Measurements from ENCODE around the gene DGKI.
A peak's percentile ranks its signal among the peaks of the same experiment; 100 is the strongest.

The DGKI gene

DNA sequence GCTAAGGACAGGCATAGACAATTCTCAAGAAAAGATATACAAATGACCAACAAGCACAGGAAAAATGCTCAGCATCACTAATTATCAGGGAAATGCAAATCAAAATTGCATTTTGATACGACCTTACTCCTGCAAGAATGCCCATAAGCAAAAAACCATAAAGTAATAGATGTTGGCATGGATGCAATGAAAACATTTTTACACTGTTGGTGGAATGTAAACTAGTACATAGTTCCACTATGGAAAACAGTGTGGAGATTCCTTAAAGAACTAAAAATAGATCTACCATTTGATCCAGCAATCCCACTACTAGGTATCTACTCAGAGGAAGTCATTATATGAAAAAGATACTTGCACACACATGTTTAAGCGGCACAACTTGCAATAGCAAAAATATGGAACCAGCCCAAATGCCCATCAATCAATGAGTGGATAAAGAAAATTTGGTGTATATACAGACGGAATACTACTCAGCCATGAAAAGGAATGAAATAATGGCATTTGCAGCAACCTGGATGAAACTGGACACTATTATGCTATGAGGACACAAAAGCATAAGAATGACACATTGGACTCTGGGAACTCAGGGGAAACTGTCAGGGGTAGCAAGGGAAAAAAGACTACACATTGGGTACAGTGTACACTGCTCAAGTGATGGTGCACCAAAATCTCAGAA lies 59.3 kb downstream of the DGKI start:
- DNase-seq, result no peak

DNA sequence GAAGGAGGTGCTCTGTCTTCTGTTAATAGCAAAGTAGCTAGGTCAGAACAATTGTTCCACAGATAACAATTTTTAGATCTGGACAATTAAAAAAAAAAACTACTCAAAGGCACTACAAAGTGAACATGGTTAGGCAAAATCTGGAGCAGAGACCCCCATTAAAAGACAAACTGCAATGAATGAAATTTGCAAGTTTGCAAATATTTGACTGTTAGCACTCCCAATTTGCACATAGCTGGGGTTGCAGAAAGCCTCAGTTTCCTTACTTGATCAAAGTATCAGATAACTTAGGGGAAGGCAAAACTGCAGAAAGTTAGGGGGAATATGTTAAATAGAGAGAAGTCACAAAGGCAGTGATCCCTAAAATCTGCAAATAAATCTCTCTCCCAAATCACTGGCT lies 68.3 kb downstream of the DGKI start:
- DNase-seq, result no peak

DNA sequence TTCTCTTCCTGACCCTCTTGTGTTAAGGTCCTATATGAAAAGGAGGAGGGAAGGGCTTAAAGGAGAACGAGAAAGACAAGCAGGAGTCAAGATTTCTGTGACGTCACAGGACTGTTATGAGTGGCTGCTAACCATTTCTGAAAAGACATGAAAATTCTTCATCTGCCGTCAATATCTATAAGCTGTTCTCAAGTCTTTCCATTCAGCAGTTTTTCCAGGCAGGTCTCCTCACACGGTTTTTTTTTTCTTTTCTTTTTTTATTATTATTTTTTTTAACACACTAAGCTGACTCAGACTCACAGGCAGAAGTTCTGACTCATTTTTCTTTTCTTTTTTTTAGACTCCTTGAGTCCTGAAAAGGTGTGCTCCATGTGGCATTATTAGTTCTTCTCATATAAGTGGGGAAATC lies 72.0 kb downstream of the DGKI start:
- no peak for DNase-seq

- DNase-seq, result peak; percentile 96
Observed at GRCh38 chr7:137772748-137773147, 74.0 kb downstream of the DGKI start.

DNA sequence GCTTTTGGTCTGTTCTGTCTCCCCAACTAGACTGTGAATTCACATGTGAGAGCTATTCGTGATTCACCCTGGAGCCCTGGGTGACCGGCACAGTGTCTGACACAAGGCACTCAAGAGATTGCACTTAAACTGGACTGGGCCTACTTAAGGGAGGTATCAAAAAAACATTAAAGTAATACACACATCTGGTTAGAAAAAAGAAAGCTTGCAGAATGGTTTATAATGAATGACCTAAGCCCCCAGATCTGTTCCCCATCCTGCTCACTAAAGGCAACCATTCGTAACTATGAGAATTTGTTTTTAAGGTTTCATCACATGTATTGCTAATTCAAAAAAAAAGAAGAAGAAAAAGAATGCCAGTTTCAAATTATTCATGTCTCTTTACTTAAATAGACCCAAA lies 74.5 kb downstream of the DGKI start:
- DNase-seq, result peak; percentile 84

- peak; percentile 76 for DNase-seq
Observed at GRCh38 chr7:137771679-137772078, 75.1 kb downstream of the DGKI start.

GRCh38 chr7:137771273-137771672 lies 75.5 kb downstream of the DGKI start:
- DNase-seq, result peak; percentile 14

GRCh38 chr7:137768366-137768765 lies 78.4 kb downstream of the DGKI start:
- no peak for DNase-seq

DNA sequence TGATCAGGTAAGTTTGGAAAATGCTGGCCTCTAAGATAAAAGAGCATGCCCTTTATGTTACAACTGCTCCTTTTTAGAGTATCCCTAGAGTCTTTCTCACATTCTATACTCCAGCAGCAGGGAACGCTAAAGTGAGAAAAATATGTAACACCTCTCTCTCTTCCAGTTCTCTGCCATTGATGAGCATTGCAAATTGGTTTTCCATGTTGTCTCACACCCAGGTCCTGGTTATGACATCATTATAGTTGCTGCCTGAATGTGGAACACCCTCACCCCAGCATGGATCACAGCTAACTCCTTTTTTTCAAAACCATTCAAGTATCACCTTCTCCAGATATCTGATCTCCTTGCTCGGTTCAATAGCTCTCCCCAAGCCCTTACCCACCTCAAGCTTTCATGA lies 84.4 kb downstream of the DGKI start:
- no peak for DNase-seq

DNA sequence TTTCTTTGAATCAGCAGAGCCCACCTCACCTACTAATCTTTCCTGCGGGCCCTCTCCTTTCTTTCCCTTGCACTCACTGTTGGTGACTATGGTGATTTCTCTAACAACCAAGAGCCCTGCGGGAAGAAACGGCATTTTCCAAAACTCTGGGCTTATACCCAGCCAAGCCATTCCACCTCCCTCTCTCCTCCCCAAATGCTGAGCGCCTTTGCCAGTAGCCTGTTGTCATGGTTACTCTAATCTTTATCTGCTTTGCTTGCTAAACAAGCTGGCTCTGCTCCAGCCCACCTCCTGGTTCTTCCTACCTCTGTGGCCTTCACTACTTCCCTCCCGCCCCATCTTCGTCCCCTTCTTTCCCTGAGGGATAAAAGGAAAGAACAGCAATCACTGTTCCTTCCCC lies 86.7 kb downstream of the DGKI start:
- DNase-seq, result no peak

DNA sequence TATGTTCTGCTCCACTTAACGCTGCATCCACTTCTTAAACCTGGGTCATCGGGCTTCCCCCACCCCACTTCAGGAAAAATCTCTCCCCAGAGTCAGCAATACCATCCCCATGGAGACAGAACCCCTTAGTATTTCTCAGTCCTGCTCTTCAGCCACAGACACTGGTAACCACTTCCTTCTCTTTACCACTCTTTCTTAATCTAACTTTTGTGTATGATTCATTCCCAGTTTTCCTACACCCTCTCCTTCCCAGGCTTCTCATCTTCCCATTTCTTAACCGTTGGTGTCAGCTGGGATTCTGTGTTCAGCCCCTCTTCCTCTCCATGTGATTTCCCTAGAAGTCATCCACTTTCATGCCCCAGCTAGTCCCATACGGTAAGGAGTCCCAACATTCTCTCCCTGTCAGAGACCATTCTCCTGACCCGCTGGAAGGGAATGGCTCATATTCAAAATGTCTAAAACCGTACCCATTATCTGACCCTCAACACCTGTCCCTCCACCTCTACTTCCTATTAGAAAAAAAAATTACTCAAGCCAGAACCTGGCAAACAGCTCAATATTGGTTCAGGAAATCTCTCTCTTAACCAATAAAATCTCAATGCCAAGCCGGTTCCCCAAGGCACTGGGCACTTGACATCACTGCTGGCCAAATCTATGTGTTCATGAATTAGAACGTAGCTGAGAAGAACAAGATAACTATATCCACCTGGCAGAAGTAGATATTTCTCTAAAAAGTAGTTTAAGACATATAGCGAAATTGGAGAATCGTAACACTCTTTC lies 89.4 kb downstream of the DGKI start:
- peak; percentile 75 for DNase-seq

DNA sequence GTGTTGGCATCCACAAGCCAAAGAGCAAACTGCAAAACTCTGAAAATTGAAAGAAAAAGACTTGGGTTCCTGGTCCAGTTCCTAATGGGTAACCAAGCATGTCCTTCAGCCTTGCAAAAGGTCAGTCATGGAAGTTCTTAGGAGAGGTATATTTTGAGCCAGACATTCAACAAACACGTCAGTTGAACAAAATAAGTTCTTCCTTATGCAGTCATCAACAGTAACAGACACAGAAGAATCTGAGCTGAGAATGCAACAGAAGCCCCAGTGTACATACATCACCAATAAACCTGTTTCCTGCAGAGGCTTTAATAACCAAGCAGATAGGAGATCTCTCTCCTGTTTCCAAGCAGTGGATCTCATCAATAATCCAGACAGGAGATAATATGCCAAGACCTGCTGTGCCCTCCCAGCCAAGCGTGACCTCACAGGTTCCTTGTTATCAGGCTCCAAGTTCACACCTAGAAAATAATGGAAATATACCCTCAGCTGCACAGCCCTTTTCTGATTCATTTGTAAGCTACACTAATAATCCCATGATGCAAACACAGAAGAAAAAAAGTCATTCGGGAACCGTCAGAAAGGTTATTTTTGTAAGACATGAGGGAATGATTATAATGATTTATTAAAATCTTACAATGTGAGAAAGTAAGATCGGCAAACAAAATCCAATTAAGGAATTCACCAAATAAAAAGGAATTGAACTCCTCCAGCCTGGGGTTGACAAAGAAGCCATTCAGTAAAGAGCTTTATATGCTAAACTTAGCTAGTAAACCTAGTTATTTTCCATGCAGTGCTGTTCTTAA lies 90.7 kb downstream of the DGKI start:
- DNase-seq, result peak; percentile 30

DNA sequence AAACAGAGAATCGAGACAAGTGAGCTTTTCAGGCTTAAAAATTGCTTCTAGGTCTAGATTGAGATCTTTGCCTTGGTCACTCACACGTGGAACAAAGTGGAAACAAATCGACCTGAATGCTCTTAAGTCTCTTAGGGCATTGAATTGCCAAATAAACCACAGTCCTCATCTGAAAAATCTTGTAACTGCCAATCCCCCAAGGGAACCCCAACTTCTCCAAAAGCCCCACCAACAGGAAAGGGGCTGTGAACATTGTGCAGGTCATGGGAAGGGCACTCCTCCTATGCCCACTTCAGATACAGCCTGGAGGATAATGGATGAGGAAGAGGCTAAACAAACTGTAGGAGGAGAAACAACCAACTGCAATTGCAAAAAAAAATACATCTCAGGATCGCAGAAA lies 91.3 kb downstream of the DGKI start:
- DNase-seq, result peak; percentile 55

DNA sequence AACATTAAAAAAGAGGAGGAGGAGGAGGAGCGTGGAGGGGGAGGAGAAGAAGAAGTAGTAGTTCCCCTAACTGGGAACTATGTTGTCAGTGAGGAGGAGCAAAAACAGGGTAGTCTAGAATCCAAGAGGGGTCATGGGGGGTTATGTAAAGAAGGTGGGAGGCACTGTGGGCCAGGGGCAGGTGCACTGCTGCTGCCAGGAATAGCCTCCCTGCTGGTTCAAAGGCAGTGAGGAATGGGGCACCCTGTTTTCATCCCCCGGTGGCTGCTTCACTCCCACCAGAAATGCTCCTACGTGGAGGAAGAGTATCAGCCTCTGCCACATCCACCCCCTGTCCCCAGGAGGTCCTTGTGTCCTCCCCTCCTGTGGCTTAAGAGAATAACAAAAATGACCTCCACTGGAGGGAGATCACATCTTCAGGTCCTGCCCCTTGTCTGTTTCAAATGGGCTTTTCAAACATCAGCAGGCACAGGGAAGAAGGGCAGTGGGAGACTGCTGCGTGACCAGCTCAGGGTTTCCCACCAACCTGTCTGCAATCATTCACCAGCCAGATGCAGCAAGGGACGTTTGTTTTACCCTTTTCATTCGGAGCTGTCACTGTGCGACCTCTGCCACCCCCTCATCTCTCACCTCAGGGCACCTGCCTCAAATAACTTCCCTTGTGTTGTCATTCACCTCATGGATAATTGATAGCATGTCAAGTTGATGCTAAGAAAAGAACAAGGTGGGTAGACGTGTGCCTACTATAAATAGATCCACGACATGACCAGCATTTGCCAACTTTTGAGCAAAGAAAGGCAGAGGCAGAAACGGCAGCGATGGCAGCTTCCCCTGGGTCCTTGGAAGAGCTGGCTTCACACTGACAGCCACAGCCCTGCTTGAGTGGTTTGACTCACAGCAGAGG lies 92.6 kb downstream of the DGKI start:
- peak; percentile 58 for DNase-seq

DNA sequence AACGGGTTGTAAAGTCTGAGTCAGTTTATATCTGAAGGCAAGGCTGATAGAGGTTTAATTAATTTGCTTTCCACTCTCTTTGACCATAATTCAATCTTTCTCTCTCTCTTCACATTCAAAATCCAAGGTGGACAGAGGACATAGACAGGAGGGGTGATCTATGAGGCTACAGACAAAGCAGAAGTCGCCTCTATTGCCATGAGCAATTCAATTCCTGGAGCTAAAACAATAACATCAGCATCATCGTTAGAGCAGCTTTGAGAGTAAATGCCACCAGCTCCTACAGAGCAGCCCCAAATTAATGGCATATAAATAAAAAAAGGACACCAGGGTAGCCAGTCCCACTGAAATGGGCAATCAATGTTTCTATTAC lies 93.2 kb downstream of the DGKI start:
- no peak for DNase-seq

- no peak for DNase-seq
Observed at GRCh38 chr7:137753067-137753466, 93.7 kb downstream of the DGKI start.

DNA sequence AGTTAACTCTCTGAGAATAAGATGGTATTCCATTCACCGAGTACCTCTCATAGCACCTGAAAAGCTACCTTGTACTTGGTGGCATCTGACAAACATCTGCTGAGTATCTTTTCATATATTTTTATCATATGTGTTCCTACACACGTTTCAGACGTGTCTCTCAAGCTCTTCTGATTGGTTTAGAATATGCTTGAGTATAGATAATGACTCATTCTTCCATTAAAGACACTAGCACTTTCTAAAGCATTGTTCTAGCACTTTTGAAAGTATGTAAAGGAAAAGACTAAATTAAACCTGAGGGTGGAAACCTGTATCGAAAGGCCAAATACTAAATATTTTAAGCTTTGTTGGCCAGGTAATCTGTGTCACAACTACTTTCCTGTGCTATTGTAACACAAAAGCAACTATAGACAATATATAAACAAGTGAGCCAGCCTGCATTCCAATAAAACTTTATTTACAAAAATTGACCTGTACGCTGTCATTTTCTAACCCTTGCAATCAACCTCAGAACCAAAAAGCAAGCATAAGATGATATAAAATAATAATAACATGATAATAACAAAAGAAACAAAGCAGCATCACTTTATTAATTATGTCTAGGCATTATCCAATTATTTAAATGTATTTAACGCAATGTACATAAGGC lies 95.3 kb downstream of the DGKI start:
- DNase-seq, result no peak

DNA sequence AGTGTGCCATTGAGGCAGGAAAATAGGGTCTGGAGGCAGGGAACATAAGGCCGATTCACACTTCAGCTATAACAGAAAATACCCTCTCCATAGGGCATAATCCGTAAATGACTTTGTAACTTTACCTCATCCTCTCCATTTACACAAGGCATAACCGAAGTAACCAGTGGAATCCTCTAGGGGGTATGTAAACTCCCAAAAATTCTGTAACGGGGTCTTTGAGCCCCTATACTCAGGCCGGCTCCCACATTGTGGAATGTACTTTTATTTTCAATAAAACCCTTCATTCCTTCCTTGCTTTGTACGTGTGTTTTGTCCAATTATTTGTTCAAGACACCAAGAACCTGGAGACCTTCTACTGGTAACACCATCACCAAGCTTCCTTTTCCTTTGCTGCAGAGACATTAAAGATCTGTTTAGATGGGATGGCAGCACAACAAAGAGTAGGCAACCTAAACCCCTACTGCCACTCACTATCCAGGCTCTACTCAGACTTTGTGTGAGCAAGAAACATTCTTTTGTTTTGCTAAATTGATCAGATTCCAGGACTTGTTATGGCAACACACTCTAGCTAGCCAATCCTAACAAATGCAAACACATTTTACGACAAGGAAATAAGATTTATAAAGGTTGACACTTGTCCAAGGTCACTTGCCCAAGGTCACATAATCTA lies 99.3 kb downstream of the DGKI start:
- DNase-seq, result no peak

DNA sequence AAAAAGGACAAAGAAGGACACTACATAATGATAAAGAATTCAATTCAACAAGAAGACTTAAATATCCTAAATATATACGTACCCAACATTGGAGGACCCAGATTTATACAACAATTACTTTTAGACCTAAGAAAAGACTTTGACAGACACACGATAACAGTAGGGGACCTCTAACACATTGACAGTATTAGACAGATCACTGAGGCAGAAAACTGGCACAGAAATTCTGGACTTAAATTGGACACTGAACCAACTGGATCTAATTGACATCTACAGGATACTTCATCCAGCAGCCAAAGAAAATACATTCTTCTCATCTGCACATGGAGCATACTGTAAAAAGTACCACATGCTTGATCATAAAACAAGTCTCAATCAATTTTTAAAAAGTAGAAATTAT lies 103.8 kb downstream of the DGKI start:
- no peak for DNase-seq

- DNase-seq, result no peak
Observed at GRCh38 chr7:137742051-137742450, 104.7 kb downstream of the DGKI start.

GRCh38 chr7:137741443-137741842 lies 105.3 kb downstream of the DGKI start:
- no peak for DNase-seq

GRCh38 chr7:137734221-137734620 lies 112.6 kb downstream of the DGKI start:
- no peak for DNase-seq
